H1 (cell line): ENCODE measurements around the gene UBR3. TPM values are rescaled to one million over a fixed set of nuclear protein-coding genes. Genes with fewer than 3 reads are reported as not detected.

Experiments
- CTCF ChIA-PET: fragments of 300-600 bp; sonication (Branson Sonifier 250); formaldehyde crosslinking; loops from one replicate; lab custom pipeline; 2021; ENCODE audit not compliant: partially characterized antibody; lab: Charles Lee
- POLR2A ChIA-PET: fragments of 300-600 bp; sonication (Branson Sonifier 250); formaldehyde crosslinking; loops from one replicate; lab custom pipeline; 2021; ENCODE audit warnings: inconsistent platforms; ENCODE audit not compliant: partially characterized antibody; lab: Charles Lee
- DNase-seq, 2 experiments: peaks; one replicate each; pipeline versions ENCODE4 v3.0.0 to v3.0.0-alpha.2; 2010 to 2022; ENCODE audit warnings: low spot score in 2 of 2, low read depth in 1 of 2, mixed read lengths in 1 of 2
- FAIRE-seq: peaks from 2 replicates; lab custom pipeline; 2011; peaks lifted over from hg19 to GRCh38; lab: Jason Lieb, UNC
- H2AFZ ChIP-seq: 2 replicates; pipeline ENCODE4 v1.8.1; 2012; ENCODE audit warnings: low read length, inconsistent platforms
- H2AK5ac ChIP-seq: 2 replicates; pipeline ENCODE4 v1.6.1; 2013; ENCODE audit warnings: low read depth, low read length
- H2BK120ac ChIP-seq: replicated peaks from 2 replicates; pipeline ENCODE3; 2013; ENCODE audit warnings: low read depth, low read length, inconsistent platforms
- H2BK12ac ChIP-seq: 2 replicates; pipeline ENCODE4 v1.6.1; 2013; ENCODE audit warnings: low read depth, low read length
- H2BK15ac ChIP-seq: 2 replicates; pipeline ENCODE4 v1.6.1; 2013; ENCODE audit warnings: low read length
- H2BK20ac ChIP-seq: 2 replicates; pipeline ENCODE4 v1.6.1; 2013; ENCODE audit warnings: low read length
- H2BK5ac ChIP-seq: 2 replicates; pipeline ENCODE4 v1.6.1; 2013; ENCODE audit warnings: low read depth, low read length
- H3K14ac ChIP-seq: 2 replicates; pipeline ENCODE4 v1.6.1; 2013; ENCODE audit warnings: inconsistent platforms; ENCODE audit not compliant: insufficient read length
- H3K18ac ChIP-seq: 2 replicates; pipeline ENCODE4 v1.6.1; 2013; ENCODE audit warnings: low read length; ENCODE audit errors: extremely low read depth
- H3K23ac ChIP-seq: 2 replicates; pipeline ENCODE4 v1.6.1; 2013; ENCODE audit warnings: inconsistent platforms; ENCODE audit not compliant: insufficient read length
- H3K23me2 ChIP-seq: 2 replicates; pipeline ENCODE4 v1.6.1; 2013; ENCODE audit warnings: low read depth, low read length
- H3K27ac ChIP-seq: 2 replicates; pipeline ENCODE4 v1.6.1; 2011; ENCODE audit warnings: low read depth, low read length, inconsistent platforms
- H3K27me3 ChIP-seq, 4 experiments: replicated peaks in 1 of 4; 1 replicate in 1 of 4; 2 replicates in 3 of 4; pipeline versions ENCODE4 v1.6.1 to v1.8.1; 2011 to 2013; ENCODE audit warnings: low read length in 3 of 4, mild to moderate bottlenecking in 3 of 4, inconsistent platforms in 2 of 4, mixed read lengths in 2 of 4, moderate library complexity in 1 of 4; ENCODE audit not compliant: control insufficient read depth in 3 of 4, insufficient read depth in 3 of 4; ENCODE audit errors: extremely low read depth in 1 of 4
- H3K36me3 ChIP-seq, 4 experiments: 2 replicates each; pipeline versions ENCODE4 v1.6.1 to v1.8.1; 2011 to 2013; ENCODE audit warnings: mild to moderate bottlenecking in 4 of 4, low read length in 3 of 4, moderate library complexity in 2 of 4, control low read depth in 1 of 4, inconsistent platforms in 1 of 4; ENCODE audit not compliant: insufficient read depth in 4 of 4, control insufficient read depth in 2 of 4
- H3K4ac ChIP-seq: replicated peaks from 2 replicates; pipeline ENCODE3; 2013; ENCODE audit warnings: low read length, low read depth, mixed read lengths, inconsistent platforms; ENCODE audit not compliant: insufficient read length
- H3K4me1 ChIP-seq, 4 experiments: replicated peaks in 1 of 4; 1 replicate in 1 of 4; 2 replicates in 3 of 4; pipeline versions ENCODE4 v1.6.1 to v1.8.1; 2011 to 2013; ENCODE audit warnings: low read length in 3 of 4, inconsistent platforms in 2 of 4, mixed read lengths in 1 of 4; ENCODE audit not compliant: insufficient read depth in 4 of 4, control insufficient read depth in 3 of 4
- H3K4me2 ChIP-seq, 2 experiments: 2 replicates each; pipeline versions ENCODE4 v1.6.1 to v1.8.1; 2011 to 2013; ENCODE audit warnings: low read depth in 2 of 2, low read length in 2 of 2, control low read depth in 1 of 2, inconsistent platforms in 1 of 2, mild to moderate bottlenecking in 1 of 2; ENCODE audit not compliant: insufficient read depth in 1 of 2
- H3K4me3 ChIP-seq, 4 experiments: fragments of 200-600, 300-600 bp in 1 of 4; sonication (generic), shearing (Covaris generic), sonication (Bioruptor Twin) in 1 of 4; 2 replicates each; pipeline versions ENCODE4 v1.5.1 to v1.8.1; 2011 to 2016; ENCODE audit warnings: low read length in 4 of 4, low read depth in 3 of 4, control low read depth in 2 of 4, inconsistent platforms in 2 of 4, mild to moderate bottlenecking in 2 of 4, mixed read lengths in 1 of 4, moderate library complexity in 1 of 4; ENCODE audit not compliant: insufficient read depth in 2 of 4; ENCODE audit errors: extremely low read depth in 1 of 4
- H3K56ac ChIP-seq: replicated peaks from 2 replicates; pipeline ENCODE3; 2013; ENCODE audit warnings: low read depth, mild to moderate bottlenecking, mixed read lengths, low read length, inconsistent platforms; ENCODE audit not compliant: insufficient read length
- H3K79me1 ChIP-seq: 2 replicates; pipeline ENCODE4 v1.6.1; 2013; ENCODE audit warnings: low read depth, low read length, control low read depth
- H3K79me2 ChIP-seq, 2 experiments: 2 replicates each; pipeline versions ENCODE4 v1.6.1 to v1.8.1; 2012 to 2013; ENCODE audit warnings: low read length in 2 of 2, mild to moderate bottlenecking in 2 of 2, inconsistent platforms in 1 of 2; ENCODE audit not compliant: insufficient read depth in 2 of 2, control insufficient read depth in 1 of 2
- H3K9ac ChIP-seq, 4 experiments: replicated peaks in 1 of 4; 1 replicate in 1 of 4; 2 replicates in 3 of 4; pipeline versions ENCODE4 v1.6.1 to v1.8.1; 2011 to 2013; ENCODE audit warnings: low read depth in 3 of 4, low read length in 3 of 4, control low read depth in 2 of 4, mild to moderate bottlenecking in 2 of 4, moderate library complexity in 2 of 4, inconsistent platforms in 1 of 4; ENCODE audit errors: extremely low read depth in 1 of 4
- H3K9me3 ChIP-seq, 2 experiments: 2 replicates each; pipeline versions ENCODE4 v1.6.1 to v1.8.1; 2012 to 2013; ENCODE audit warnings: mild to moderate bottlenecking in 2 of 2, moderate library complexity in 2 of 2, control low read depth in 1 of 2, inconsistent platforms in 1 of 2, low read depth in 1 of 2, low read length in 1 of 2, mixed read lengths in 1 of 2; ENCODE audit not compliant: insufficient read depth in 2 of 2
- H4K20me1 ChIP-seq, 2 experiments: replicated peaks in 1 of 2; 2 replicates each; pipeline versions ENCODE3 to v1.8.1; 2011 to 2013; ENCODE audit warnings: inconsistent platforms in 2 of 2, low read length in 2 of 2, mild to moderate bottlenecking in 1 of 2; ENCODE audit not compliant: insufficient read depth in 2 of 2, control insufficient read depth in 1 of 2
- H4K5ac ChIP-seq: 2 replicates; pipeline ENCODE4 v1.6.1; 2013; ENCODE audit warnings: low read length, low read depth, mixed read lengths, inconsistent platforms; ENCODE audit not compliant: insufficient read length
- H4K8ac ChIP-seq: 2 replicates; pipeline ENCODE4 v1.8.0; 2013; ENCODE audit warnings: mild to moderate bottlenecking, moderate library complexity, low read length, inconsistent platforms; ENCODE audit not compliant: insufficient read depth; ENCODE audit errors: extremely low read depth
- H4K91ac ChIP-seq: replicated peaks from 2 replicates; pipeline ENCODE3; 2013; ENCODE audit warnings: low read length, mixed read lengths, inconsistent platforms; ENCODE audit not compliant: insufficient read length
- ASH2L ChIP-seq: fragments of 200-600, 300-600 bp; sonication (generic); IDR thresholded peaks from one replicate; pipeline ENCODE4 v1.7.1; 2017; ENCODE audit warnings: low read length
- HDAC2 ChIP-seq, 2 experiments: fragments of 300-600 bp in 1 of 2; sonication (generic) in 1 of 2; IDR thresholded peaks; 2 replicates each; pipeline ENCODE4 v1.6.1; 2011 to 2012; ENCODE audit warnings: low read depth in 2 of 2, low read length in 2 of 2, mild to moderate bottlenecking in 2 of 2, moderate library complexity in 2 of 2, borderline replicate concordance in 1 of 2, inconsistent platforms in 1 of 2
- MAFK ChIP-seq: IDR thresholded peaks from 2 replicates; pipeline ENCODE4 v1.6.1; 2012; ENCODE audit warnings: low read depth, mild to moderate bottlenecking, improper control_type of control experiment, low read length
- RBBP5 ChIP-seq: IDR thresholded peaks from 2 replicates; pipeline ENCODE4 v1.7.1; 2012; ENCODE audit warnings: low read depth, mild to moderate bottlenecking, inconsistent platforms, low read length, moderate library complexity, borderline replicate concordance
- SUZ12 ChIP-seq: fragments of 200-600 bp; sonication (generic); IDR thresholded peaks from 2 replicates; pipeline ENCODE4 v1.6.1; 2012; ENCODE audit warnings: mild to moderate bottlenecking, inconsistent platforms, low read length, moderate library complexity, mixed read lengths
- YY1 ChIP-seq: IDR thresholded peaks from 2 replicates; pipeline ENCODE4 v1.6.1; 2011; ENCODE audit warnings: low read depth, mild to moderate bottlenecking, low read length
- WGBS, 2 experiments: shearing (Covaris generic) in 1 of 2; methylation state at CpG; one replicate each; pipeline versions ENCODE4 v1.1.6 to v1.1.7; 2013 to 2015; ENCODE audit warnings: low lambda C conversion rate in 2 of 2, mixed read lengths in 2 of 2, inconsistent platforms in 1 of 2, low coverage in 1 of 2, missing lambda C conversion rate in 1 of 2; ENCODE audit not compliant: insufficient replicate concordance in 2 of 2, insufficient coverage in 1 of 2, insufficient read length in 1 of 2; ENCODE audit errors: extremely low coverage in 1 of 2, missing lambda C conversion rate in 1 of 2; 5-methylcytosine and 5-hydroxymethylcytosine counted together
- polyA plus RNA-seq, 7 experiments: library from polyadenylated mRNA; depleted of rRNA in 3 of 7; stranded (reverse) in 5 of 7; unstranded in 2 of 7; fragments of >200 nt in 5 of 7; fragments of 200-250 nt in 2 of 7; gene quantifications; 1 replicate in 5 of 7; 2 replicates in 1 of 7; 4 replicates in 1 of 7; pipeline versions ENCODE4 v1.2.1 to v1.2.3, GENCODE V29; 2011 to 2013; ENCODE audit warnings: missing spikeins in 2 of 7, mixed read lengths in 2 of 7
- total RNA-seq: library from RNA; stranded (reverse); fragmentation: NEBNext Ultra II Directional; extraction: Animal tissue kit (Norgen Biotek cat#: 25700); gene quantifications from 2 replicates; pipeline ENCODE4 v1.2.1, GENCODE V29; 2021

The UBR3 gene
- total and polyA plus RNA-seq, 2 of the 8 experiments (the other 6 are each of a cell fraction or from before 2014, with no cell fraction given), result 3.7 to 17.7 TPM

DNA sequence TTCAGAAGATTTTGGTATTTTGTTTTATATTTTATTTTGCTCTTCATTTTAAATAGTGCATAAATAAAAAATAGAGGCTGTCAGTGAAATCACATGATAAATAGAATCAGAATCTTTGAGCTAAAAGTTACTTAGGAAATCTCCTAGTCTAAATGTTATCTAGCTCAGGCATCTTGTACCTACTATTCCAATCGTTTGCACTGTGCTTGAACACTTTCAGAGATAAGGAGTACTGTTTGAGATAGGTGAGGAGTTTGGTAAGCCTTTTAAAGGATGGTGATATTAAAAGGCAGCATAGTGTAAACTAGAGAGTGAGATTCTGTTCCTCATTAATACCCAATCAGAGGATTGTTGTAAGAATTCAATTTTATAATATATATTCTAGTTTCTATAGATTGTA, 193.5 kb downstream of the UBR3 start:
- H3K36me3 ChIP-seq, result no peaks in the 10 kb centered on the region

More for the DNA sequence above, 193.5 kb downstream of the UBR3 start:
- no peak overlapping the region for H3K4me2 ChIP-seq
- H4K5ac ChIP-seq, result no peak overlapping the region
- no peak overlapping the region for H3K9ac ChIP-seq
- no peaks in the 10 kb centered on the region for H3K4me1 ChIP-seq
- no peaks in the 10 kb centered on the region for H3K79me2 ChIP-seq
- H4K20me1 ChIP-seq, result no peaks in the 10 kb centered on the region
- no peak overlapping the region for H2BK15ac ChIP-seq
- TF ChIP-seq ASH2L, result no peak
- no peak for TF ChIP-seq RBBP5
- TF ChIP-seq MAFK, result no peak
- TF ChIP-seq SUZ12, result no peak
- TF ChIP-seq HDAC2 (IDR thresholded peaks at IDR 0.05; ENCODE audit: borderline replicate concordance in 1 of 2, low read depth in 2 of 2, low read length in 2 of 2), result no peak
- TF ChIP-seq YY1, result no peak
- H3K56ac ChIP-seq, result no peak overlapping the region
- H3K4me3 ChIP-seq, result no peak overlapping the region
- ChIA-PET POLR2A (no interaction called here), CTCF (interaction anchor here (0.5 kb wide), 1 partner anchor 899 kb away, joined by 4 read pairs; no protein-coding TSS in a partner anchor)
- no peak overlapping the region for H3K14ac ChIP-seq
- DNase-seq (no peak), FAIRE-seq (no peak)
- whole genome bisulfite sequencing, 2 experiments, result 79% methylated on average over 1 of the region's 1 CpG; no CpG with 5 or more reads in 1 of the 2 experiments
- H2BK120ac ChIP-seq, result no peak overlapping the region
- no peaks in the 10 kb centered on the region for H3K27me3 ChIP-seq
- no peak overlapping the region for H2BK20ac ChIP-seq
- H2BK12ac ChIP-seq, result no peak overlapping the region
- H4K91ac ChIP-seq, result no peak overlapping the region
- no peak overlapping the region for H4K8ac ChIP-seq
- H2AK5ac ChIP-seq, result no peak overlapping the region
- H2AFZ ChIP-seq, result no peak overlapping the region
- H3K9me3 ChIP-seq, result no peaks in the 10 kb centered on the region
- H2BK5ac ChIP-seq, result no peak overlapping the region
- H3K18ac ChIP-seq, result no peak overlapping the region
- H3K23me2 ChIP-seq, result no peaks in the 10 kb centered on the region; the same call in 1 of the 2 replicates
- no peak overlapping the region for H3K4ac ChIP-seq
- H3K27ac ChIP-seq, result no peak overlapping the region
- no peaks in the 10 kb centered on the region for H3K79me1 ChIP-seq
- no peak overlapping the region for H3K23ac ChIP-seq
